Prostate gland (tissue), 2 donors: ENCODE results near the gene ANKRD30A.
"Not testable (repeated sequence)": the region's sequence is repeated elsewhere in the genome, so short reads cannot be mapped to it uniquely, and the experiment has no call there.

ENCODE experiments used
- POLR2A ChIP-seq: fragments of 450-650 bp; IDR thresholded peaks from one replicate; pipeline ENCODE4 v1.6.1; 2016; ENCODE audit warnings: antibody characterized with exemption, mild to moderate bottlenecking
- POLR2AphosphoS5 ChIP-seq: sonication (generic); formaldehyde crosslinking; IDR thresholded peaks from one replicate; pipeline ENCODE4 v1.6.1; 2017; ENCODE audit warnings: antibody characterized with exemption
- TF ChIP-seq, protein P1 (sequence below), 4 experiments: fragments of 200-600 bp in 2 of 4; fragments of 450-650 bp in 2 of 4; sonication (generic) in 2 of 4; IDR thresholded peaks; 1 replicate in 3 of 4; 2 replicates in 1 of 4; pipeline ENCODE4 v1.5.1; 2016 to 2019; ENCODE audit warnings: antibody characterized with exemption in 4 of 4, mild to moderate bottlenecking in 2 of 4, moderate library complexity in 2 of 4

DNA sequence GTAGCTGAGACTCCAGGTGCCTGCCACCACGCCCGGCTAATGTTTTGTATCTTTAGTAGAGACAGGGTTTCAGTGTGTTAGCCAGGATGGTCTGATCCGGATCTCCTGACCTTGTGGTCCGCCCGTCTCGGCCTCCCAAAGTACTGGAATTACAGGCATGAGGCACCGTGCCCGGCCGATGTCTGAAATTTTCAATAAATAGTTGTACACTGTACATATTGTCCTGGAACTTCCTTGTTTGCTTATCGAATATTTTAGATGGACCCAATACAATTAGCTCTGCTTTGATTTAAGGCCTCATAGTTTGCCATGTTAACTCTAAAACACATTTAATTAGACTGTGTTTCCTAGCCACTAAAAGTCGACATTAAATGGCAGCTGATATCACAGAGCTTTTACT lies 57.3 kb downstream of the ANKRD30A start:
- TF ChIP-seq, protein P1, sequence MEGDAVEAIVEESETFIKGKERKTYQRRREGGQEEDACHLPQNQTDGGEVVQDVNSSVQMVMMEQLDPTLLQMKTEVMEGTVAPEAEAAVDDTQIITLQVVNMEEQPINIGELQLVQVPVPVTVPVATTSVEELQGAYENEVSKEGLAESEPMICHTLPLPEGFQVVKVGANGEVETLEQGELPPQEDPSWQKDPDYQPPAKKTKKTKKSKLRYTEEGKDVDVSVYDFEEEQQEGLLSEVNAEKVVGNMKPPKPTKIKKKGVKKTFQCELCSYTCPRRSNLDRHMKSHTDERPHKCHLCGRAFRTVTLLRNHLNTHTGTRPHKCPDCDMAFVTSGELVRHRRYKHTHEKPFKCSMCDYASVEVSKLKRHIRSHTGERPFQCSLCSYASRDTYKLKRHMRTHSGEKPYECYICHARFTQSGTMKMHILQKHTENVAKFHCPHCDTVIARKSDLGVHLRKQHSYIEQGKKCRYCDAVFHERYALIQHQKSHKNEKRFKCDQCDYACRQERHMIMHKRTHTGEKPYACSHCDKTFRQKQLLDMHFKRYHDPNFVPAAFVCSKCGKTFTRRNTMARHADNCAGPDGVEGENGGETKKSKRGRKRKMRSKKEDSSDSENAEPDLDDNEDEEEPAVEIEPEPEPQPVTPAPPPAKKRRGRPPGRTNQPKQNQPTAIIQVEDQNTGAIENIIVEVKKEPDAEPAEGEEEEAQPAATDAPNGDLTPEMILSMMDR (IDR thresholded peaks at IDR 0.05), result not testable (repeated sequence)
- not testable (repeated sequence) for TF ChIP-seq POLR2AphosphoS5, POLR2A
